Stomach (tissue), 4 donors: ENCODE results near the gene COX7A2L.

Source experiments
- CTCF ChIP-seq, 7 experiments: fragments of 450-650 bp in 4 of 7; fragments of 200-600 bp in 3 of 7; sonication (generic) in 3 of 7; IDR thresholded peaks; one replicate each; pipeline ENCODE4 v1.5.1; 2016 to 2019; ENCODE audit warnings: antibody characterized with exemption in 7 of 7, control low read depth in 2 of 7, mild to moderate bottlenecking in 1 of 7
- EP300 ChIP-seq: sonication (generic); formaldehyde crosslinking; IDR thresholded peaks from one replicate; pipeline ENCODE4 v1.6.1; 2017; ENCODE audit warnings: antibody characterized with exemption
- POLR2A ChIP-seq, 4 donors: fragments of 450-650 bp; IDR thresholded peaks; one replicate each; pipeline ENCODE4 v1.6.1; 2016; ENCODE audit warnings: antibody characterized with exemption in 4 of 4, control low read depth in 2 of 4, mild to moderate bottlenecking in 1 of 4, moderate library complexity in 1 of 4
- POLR2AphosphoS5 ChIP-seq, 3 donors: sonication (generic); formaldehyde crosslinking; IDR thresholded peaks; one replicate each; pipeline ENCODE4 v1.6.1; 2016; ENCODE audit warnings: antibody characterized with exemption in 3 of 3

GRCh38 chr2:42337356-42337820 lies 23.6 kb downstream of the COX7A2L start:
- TF ChIP-seq CTCF (IDR thresholded peaks at IDR 0.05) = no peak
- TF ChIP-seq EP300 = no peak
- TF ChIP-seq POLR2AphosphoS5 (IDR thresholded peaks at IDR 0.05) = no peak
- TF ChIP-seq POLR2A (IDR thresholded peaks at IDR 0.05) = no peak
